HG03442 (cell line): Measurements from ENCODE around the gene PRDM15.

ENCODE experiments used
- ATAC-seq: cut with Tn5 transposase; IDR thresholded peaks from one replicate; pipeline ENCODE4 v1.9.1; 2021; ENCODE audit warnings: mild to moderate bottlenecking, moderate library complexity; ENCODE audit not compliant: unreplicated experiment

PRDM15 gene

DNA sequence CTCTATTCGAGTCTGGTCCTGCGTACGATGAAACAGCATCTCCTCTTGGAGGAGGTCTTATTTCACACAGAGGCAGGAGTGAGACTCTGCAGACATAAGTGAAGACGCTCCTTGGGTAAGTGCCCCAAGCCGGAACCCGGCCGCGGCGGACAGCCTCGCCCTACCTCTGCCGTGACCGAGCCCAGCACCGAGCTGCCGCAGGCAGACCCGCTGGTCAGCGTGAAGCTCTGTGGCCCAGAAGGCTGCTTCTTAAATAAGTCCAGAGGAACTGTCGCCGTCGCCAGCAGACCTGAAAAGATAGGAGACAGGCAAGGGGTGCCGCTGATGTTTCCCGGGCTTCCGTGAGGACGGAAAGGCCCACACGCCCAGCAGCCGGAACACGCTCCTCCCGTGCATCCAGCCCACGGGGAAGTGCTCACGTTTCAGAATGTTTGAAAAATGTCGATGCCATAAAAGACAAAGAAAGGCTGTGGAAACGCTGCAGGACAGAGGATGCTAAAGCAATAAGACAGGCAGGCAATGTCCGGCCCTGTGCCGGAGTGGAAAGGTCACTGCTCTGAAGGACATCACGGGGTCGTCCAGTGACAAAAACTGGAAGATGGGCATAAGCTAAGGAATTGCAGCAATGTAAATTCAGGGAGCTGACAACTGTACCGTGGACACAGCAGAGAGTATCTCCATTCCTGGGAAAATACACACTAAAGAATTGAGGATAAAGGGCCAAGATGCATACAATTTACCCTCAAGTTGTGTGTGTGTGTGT lies 28.5 kb upstream of the PRDM15 start:
- ATAC-seq: no peak

DNA sequence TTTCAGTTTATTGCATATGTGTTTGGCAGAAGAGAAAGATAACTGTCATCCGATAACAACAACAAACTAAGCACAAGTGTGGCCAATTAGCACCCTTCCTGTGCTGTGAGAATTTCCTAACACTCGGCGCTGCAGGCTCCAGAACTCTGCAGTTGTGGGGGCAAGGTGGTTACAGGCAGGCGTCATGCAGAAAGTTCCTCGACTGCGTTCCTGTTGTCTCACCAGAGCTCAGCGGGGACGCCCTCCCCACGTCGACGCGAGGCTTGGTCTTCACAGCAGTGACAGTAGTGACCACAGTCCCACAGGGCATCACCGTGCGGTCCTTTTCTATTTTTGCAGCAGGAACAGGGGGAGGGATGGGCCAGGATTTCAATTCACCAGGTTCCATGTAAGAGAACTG lies 27.6 kb upstream of the PRDM15 start:
- ATAC-seq: no peak

DNA sequence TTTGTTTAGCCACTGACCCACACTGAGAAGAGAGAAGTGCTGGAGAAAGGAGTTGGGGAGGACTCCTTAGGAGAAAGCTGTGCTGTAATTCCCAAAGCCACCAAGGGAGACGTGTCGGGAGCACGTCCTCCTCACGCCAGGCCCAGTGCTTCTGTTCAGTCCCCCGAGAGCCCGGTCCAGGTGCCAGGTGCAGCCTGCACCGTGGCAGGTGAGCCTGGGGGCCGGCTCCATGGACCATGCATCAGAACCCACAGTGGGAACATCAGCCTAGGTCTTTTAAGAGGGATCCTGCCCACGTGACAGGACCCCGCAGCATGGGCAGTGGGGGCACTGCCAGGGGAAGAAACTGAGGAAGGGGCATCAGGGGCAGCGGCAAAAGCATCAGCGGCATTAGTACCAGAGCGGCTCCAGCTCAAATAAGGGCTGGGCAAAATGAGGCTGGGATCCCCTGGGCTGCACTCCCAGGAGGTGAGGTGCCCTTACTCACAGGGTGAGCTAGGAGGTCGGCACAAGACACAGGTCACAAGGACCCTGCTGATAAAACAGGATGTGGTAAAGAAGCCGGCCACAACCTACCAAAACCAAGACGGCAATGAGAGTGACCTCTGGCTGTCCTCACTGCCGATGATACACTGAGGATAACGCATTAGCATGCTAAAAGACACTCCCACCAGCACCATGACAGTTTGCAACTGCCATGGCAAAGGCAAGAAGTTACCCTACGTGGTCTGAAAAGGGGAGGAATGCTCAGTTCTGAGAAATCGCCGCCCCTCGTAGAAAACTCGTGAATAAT lies 24.6 kb upstream of the PRDM15 start:
- no peak for ATAC-seq

DNA sequence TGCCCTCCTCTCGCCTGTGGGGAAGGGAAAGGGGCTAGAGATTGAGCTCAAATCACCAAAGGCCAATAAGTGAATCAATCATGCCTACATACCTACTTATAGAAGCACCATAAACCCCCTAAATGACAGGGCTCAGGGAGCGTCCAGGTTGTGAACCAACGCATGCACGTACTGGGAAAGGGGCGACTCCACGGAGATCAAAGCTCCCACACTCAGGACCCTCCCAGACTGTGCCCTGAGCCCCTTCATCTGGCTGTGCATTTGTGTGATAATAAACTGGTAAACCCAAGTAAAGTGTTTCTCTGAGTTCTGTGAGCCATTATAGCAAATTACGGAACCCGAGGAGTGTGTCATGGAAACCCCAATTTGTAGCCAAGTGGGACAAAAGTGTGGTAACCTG lies 23.8 kb upstream of the PRDM15 start:
- ATAC-seq: no peak

DNA sequence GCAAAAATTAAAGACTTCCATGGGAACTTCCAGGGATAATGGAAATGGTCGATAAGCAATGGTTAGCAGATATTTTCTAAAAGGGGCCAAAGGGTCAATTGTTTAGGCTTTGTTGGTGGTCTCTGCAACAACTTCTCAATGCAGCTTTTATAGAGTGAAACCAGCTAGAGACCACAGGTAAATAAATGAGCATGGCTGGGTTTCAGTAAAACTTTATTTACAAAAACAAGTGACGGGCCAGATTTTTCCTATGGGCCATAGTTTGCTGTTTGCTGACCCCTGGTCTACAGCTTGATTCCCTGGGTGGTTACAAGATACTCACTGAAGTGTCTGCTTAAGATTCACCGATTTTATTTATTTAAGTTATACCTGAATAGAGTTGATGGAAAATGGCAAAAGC lies 22.6 kb upstream of the PRDM15 start:
- ATAC-seq: no peak

DNA sequence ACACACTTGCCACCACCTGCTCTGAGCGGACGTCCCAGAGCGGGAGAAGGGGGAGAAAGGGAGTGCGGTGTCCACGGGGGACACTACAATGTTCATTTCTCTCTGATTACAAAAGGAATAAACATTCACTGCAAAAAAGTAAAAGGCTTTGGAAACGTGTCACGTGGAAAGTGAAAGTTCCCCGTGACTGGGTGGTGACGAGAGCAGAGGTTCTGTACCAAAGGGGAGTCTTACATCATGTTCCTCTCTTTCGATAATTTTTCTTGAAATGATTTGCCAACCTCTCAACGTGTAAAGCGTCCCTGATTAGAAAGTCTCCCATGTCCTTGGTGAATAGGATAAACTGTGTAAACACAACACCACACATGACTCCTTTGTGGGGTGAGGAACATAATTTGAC lies 22.0 kb upstream of the PRDM15 start:
- ATAC-seq: no peak

DNA sequence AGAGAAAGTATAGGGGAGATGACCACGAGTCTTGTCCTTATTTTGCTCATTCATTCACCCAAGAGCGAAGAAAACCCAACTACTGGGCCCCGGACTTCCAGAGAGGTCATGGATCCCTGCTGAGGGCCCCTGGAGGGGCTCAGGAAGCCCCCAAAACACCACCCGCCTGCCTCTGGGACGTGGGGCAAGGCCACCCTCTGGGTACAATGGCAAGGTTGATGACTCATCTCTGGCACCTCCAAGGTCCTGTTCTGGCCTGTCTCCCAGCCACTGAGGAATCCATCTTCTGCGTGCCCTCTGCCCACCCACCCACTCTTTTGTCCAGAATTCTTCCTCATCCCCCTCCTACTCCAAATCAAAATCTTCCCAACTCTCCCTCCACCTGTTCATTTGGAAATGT lies 21.3 kb upstream of the PRDM15 start:
- no peak for ATAC-seq

DNA sequence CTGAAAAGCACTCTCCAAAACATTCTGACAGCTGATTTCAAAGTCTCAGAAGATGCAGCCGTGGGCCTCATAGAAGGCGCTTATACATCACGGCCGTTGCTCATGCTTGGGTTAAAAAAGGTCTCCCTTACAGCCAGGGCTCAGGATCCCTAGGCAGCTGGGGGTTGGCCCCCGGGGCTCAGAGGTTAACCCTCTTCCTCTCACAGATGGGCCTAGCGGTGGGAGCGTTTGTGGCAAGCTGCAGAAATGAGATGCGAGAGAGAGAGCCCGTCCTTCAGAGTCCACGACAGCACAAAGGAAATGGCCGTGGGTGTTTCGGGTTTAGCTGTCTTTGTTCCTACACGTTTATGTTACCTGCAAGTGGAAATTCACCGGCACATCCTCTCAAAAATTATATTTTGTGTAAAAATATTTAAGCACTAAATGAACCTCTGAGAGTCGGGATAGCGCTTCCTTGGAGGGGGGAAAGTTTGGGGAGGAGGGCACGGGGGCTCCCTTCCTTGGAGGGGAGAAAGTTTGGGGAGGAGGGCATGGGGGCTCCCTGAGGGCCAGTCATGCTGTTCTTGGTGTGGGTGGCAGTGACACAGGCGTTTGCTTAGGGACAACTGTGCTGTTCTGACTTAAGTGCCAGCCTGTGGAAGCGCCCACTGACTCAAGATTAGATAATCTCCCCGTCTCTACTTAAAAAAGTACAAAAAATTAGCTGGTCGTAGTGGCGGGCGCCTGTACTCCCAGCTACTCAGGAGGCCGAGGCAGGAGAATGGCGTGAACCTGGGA lies 20.5 kb upstream of the PRDM15 start:
- no peak for ATAC-seq

DNA sequence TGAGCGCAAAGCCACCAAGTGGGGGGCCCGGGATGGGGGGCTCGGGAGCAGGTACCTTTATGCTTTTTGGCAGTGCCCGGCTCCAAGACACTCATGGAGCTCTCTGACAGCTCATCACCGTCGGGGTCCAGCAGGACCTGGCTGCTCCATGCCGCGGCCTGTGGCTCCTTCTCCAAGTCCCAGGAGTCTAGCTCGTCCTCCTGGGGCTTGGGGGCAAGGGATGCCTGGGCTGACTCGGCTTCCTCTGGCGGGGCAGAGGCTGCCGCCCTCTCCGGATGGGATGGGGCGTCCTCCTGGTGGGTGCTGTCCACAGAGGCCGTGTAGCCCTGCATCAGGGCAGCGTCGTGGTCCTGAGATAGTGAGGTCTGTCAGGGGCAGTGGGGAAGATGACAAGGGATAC lies 19.9 kb upstream of the PRDM15 start:
- ATAC-seq: no peak

DNA sequence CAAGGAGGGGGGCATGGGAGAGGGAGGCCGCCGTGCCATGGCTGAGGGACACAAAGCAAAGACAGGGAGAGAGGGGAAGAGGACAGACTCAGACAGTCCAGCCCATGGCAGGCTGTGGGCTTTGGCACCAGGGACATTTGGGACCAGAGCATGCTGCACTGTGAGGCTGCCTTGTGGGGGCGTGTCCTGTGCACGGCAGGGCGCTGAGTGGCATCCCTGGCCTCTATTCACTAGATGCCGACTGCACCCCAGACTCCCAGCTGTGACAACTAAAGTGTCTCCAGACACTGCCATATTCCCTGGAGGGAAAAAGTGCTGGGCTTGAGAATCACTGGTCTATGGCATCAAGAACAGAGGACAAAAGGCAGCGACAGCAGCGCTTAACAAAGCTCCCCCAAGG lies 18.6 kb upstream of the PRDM15 start:
- ATAC-seq: no peak

DNA sequence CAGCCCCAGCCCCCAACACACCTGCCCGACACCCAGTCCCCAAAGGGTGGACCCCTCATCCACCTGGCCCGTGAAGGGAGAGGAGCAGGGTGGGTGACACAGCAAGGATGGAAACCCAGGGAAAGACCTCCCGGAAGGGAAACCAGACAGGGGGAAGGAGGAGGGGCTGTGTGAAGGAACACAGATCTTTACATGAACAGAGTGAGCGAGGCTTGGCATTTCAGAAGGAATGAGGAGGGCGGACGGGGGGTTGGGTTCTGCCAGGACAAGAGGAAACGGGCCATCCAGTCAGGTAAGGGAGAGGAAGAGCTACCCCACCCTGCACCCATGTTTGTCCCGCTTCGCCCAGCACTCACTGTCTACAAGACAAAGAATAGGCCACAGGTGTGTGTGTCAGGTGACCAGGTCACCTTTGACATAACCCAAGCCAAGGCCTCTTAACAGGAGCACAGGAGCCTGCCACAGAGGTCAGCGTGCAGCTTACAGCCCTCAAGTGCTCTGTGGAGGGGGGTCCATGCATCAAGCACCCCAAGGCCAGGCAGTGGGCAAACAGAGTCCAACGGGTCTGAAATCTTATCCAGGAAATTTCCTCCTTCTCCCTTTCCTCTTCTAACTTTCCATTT lies 18.0 kb upstream of the PRDM15 start:
- no peak for ATAC-seq

DNA sequence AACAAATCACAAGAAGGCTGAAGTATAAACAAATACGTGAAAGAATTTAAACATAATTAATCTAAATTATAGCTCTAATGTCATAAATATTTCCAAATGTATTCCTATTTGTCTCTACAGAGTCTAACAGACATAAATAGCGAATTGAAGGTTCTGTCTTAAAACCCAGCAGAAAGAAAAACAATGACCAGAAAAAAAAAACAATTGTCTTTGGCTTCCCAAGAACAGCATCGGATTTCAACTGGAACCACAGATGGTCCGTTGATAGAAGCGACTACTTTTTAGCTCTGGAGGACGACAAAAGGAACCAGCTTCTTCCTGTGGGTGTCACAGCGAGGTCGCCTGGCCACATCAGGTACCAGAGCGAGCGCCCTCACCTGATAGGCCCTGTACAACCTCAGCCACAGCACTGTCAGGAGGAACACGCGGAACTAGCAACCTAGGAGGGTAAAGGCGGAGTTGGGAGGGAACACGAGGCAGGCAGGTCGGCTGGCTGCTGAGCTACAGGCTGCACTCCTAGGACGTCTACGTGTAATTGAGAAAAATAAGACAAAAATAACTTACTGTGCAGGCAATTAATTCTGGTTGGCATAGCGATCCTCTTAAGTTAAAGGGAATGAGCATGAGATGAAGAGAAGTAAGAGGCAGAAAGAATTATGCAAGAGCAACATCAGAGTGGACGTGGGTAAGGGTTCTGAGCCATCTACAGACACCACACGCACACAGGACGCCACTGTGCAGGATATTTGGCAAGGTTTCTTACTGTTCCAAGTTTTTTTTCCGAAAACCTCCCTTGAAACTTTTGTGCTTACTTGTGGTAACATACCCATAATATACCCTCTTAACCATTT lies 16.7 kb upstream of the PRDM15 start:
- no peak for ATAC-seq

DNA sequence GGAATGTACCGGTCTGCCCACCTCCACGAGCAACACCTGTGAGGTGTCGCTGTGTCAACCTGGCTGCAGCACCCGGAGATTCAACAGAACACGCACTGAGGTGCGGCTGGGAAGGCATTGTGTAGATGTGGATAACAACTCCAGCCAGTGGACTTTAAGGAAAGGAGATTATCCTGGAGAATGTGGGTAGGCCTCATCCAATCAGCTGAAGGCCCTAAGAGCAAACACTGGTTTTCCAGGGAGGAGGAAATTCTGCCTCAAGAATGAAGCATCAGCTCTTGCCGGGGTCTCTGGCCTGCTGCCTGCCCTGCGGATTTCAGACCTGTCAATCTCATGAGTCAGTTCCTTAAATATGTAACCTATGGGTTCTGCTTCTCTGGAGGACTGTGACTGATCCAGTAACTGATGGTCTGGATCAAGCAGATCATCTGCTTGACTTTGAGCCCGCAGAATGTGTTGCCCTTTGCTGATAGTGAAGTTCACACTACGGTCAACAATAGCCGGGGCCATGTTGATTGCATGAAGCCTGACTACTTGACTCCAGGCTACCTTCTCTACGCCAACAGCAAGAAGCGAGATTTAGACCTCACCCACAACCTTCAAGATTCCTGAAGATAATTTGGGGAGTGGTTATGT lies 15.9 kb upstream of the PRDM15 start:
- no peak for ATAC-seq

DNA sequence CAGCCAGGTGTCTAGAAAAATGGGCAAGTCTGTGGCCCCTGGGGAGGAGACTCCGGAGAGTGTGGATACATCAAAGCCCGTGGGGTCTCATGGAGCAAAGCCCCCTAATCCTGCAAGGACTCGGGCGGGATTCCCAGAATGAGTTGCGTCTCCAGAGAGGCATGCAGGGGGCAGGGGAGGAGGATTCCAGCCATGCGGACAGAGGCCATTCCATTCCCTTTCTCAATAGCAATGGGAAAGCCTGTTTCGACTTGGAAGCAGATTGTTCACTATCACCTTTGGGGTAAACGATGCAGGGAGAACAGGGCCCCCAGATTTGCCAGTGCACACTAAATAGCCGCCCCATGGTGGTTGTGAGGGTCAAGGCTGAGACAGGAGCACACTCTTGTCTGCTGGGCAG lies 15.4 kb upstream of the PRDM15 start:
- no peak for ATAC-seq

DNA sequence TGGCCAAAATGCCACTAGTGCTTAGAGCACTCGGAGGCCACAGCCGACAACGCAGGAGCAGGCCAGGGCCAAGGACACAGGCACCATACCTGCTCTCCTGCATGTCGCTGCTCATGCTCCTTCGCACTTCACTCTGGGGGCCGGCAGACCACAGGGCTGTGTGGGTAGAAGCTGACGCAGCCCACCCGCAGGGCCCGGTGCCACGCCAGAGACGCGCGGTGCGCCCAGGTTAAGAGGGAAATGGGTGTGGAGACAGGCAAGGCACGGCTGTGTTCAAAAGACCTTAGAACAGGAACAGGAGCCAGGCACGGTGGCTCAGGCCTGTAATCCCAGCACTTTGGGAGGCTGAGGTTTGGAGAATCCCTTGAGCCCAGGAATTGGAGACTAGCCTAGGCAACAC lies 13.6 kb upstream of the PRDM15 start:
- no peak for ATAC-seq

DNA sequence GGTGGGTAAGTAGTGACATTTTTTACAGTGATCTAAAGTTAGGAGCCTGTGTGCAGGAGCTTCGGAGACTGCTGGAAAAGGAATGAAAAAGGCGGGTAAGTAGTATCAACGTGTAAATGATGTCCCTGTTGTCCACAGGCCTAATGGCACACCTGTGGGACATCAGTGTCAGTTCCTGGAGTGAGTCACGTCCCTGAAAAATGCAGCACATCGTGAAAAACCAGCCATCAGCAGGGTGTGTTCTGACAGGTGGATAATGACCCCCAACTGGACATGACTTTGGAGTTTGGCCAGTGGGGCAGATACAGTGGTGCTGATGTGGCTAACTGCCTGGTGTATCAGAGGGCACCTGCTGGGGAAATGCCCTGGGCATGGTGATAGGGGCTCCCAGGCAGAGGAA lies 12.0 kb upstream of the PRDM15 start:
- no peak for ATAC-seq

DNA sequence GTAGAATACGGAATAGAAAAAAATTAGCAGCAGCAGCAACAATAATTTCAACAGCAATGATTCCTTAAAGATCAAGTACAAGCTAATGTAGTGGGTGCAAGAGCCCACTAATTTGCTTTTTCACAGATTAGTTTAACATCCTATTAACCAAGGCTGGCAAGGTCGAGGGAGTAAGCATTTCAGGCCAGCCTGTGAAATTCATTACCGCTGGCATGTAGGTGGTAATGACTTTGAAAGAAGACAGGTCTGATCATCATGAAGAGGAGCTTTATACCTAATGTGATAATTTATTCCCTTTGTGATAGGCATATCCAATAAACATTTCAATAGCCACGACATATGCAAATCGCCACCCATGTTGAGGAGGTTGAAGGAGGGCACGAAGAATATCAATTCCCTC lies 11.2 kb upstream of the PRDM15 start:
- ATAC-seq: no peak

DNA sequence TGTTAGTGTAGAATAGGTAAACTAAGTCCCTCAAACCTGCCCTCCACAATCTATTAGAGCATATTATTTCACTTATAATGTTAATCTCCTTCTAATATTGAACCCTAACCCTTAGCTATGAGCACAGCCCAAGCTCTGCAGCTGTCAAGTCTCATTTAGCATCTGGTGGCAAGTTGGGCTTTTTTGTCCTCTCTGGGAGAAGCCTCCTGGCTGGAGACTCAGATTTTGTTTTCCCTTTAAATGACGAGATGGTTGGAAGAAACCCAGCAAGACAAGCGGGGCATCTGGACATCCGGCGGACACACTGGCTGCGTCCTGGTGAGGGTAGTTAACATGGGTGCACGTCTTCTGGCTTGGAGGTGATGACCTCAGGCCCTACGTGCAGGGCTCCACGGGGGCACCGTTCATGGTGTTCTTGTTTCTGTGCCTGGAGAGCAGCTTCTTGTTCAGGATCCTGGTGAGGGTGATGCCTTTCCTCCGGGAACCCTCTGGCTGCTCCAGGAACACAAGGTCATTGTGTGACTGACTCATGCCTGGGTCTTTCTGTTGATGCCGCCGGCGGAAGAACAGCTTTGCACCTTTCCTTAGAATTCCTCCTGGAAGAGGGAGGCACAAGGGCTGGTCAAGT lies 9.7 kb upstream of the PRDM15 start:
- no peak for ATAC-seq

DNA sequence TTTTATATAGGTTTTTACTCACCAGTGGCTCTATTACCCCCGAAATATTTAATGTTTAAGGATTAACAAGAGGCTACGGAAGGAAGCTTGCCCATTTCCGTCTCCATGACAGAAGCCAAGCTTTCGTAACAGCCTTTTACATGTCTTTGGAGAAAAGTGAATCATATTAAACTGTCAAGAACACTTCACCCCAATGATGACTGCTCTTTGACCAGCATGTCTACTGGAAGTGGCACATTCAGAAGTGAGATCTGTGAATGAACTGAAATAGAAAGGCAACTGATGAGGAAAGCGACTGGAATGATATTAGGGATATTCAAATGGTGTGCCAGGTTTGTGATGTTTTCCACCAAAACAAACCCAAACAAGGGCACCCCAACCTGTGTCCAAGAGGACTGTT lies 8.5 kb upstream of the PRDM15 start:
- ATAC-seq: no peak

DNA sequence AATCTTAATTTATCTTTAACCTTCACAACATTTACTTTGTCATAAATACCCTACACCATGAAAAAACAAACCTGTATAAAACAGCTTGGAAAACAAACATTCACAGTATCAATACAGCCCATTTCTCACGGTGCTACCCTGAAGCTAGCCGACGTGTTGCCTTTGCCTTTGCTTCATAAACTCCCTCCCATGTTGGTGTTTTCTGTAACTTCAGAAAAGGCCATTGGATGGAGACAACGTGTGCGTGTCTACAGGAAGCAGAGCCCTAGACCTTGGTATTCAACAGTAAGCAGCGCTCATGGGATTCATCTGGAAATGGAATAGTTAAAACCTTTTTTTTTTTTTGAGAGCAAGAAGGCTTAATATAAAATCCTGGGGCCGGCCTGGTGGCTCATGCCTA lies 7.2 kb upstream of the PRDM15 start:
- ATAC-seq: no peak
